H9 (cell line): ENCODE results near the gene SUPT3H. TPM values are rescaled to one million over a fixed set of nuclear protein-coding genes. Genes with fewer than 3 reads are reported as not detected.

ENCODE experiments used
- DNase-seq: peaks from one replicate; pipeline ENCODE4 v3.0.0-alpha.2; 2017
- H2AFZ ChIP-seq: one replicate; pipeline ENCODE4 v1.6.1; 2013; ENCODE audit warnings: mild to moderate bottlenecking, low read length, control low read depth, moderate library complexity
- H2AK5ac ChIP-seq: 2 replicates; pipeline ENCODE4 v1.6.1; 2013; ENCODE audit warnings: low read length, control low read depth, mixed read lengths; ENCODE audit not compliant: insufficient read length
- H2BK120ac ChIP-seq: one replicate; pipeline ENCODE4 v1.6.1; 2013; ENCODE audit warnings: low read depth, mild to moderate bottlenecking, low read length, control low read depth, inconsistent platforms; ENCODE audit not compliant: poor library complexity, severe bottlenecking
- H2BK12ac ChIP-seq: 2 replicates; pipeline ENCODE4 v1.6.1; 2013; ENCODE audit warnings: low read length, control low read depth, mixed read lengths, low read depth; ENCODE audit not compliant: insufficient read length
- H2BK15ac ChIP-seq: 2 replicates; pipeline ENCODE4 v1.6.1; 2013; ENCODE audit warnings: low read depth, low read length, control low read depth
- H2BK20ac ChIP-seq: one replicate; pipeline ENCODE4 v1.6.1; 2013; ENCODE audit warnings: low read depth, mild to moderate bottlenecking, low read length, control low read depth, inconsistent platforms; ENCODE audit not compliant: poor library complexity, severe bottlenecking
- H2BK5ac ChIP-seq: 2 replicates; pipeline ENCODE4 v1.6.1; 2013; ENCODE audit warnings: low read length, control low read depth, mixed read lengths; ENCODE audit not compliant: insufficient read length
- H3K14ac ChIP-seq: 2 replicates; pipeline ENCODE4 v1.6.1; 2013; ENCODE audit warnings: low read length, control low read depth; ENCODE audit not compliant: insufficient read depth
- H3K18ac ChIP-seq: 2 replicates; pipeline ENCODE4 v1.6.1; 2013; ENCODE audit warnings: low read depth, mild to moderate bottlenecking, mixed read lengths, low read length, control low read depth; ENCODE audit not compliant: insufficient read length
- H3K23ac ChIP-seq: 2 replicates; pipeline ENCODE4 v1.6.1; 2013; ENCODE audit warnings: low read length, control low read depth, mixed read lengths, low read depth; ENCODE audit not compliant: insufficient read length
- H3K23me2 ChIP-seq: 2 replicates; pipeline ENCODE4 v1.6.1; 2013; ENCODE audit warnings: low read depth, mild to moderate bottlenecking, mixed read lengths, low read length, control low read depth; ENCODE audit not compliant: insufficient read length, poor library complexity, severe bottlenecking
- H3K27ac ChIP-seq: 2 replicates; pipeline ENCODE4 v1.5.1; 2013; ENCODE audit warnings: low read length, control low read depth, mixed read lengths, low read depth; ENCODE audit not compliant: insufficient read length
- H3K27me3 ChIP-seq: 2 replicates; pipeline ENCODE4 v1.6.1; 2013; ENCODE audit warnings: low read length, control low read depth, inconsistent platforms; ENCODE audit not compliant: insufficient read depth
- H3K4ac ChIP-seq: 2 replicates; pipeline ENCODE4 v1.6.1; 2013; ENCODE audit warnings: low read depth, mild to moderate bottlenecking, control low read depth, inconsistent platforms, low read length, moderate library complexity
- H3K4me1 ChIP-seq: 2 replicates; pipeline ENCODE4 v1.6.1; 2013; ENCODE audit warnings: low read length, control low read depth, inconsistent platforms; ENCODE audit not compliant: insufficient read depth
- H3K4me2 ChIP-seq: 2 replicates; pipeline ENCODE4 v1.6.1; 2013; ENCODE audit warnings: low read length, control low read depth, mixed read lengths; ENCODE audit not compliant: insufficient read length, insufficient read depth
- H3K56ac ChIP-seq: 2 replicates; pipeline ENCODE4 v1.6.1; 2013; ENCODE audit warnings: low read depth, mild to moderate bottlenecking, mixed read lengths, low read length, control low read depth; ENCODE audit not compliant: insufficient read length
- H3K79me1 ChIP-seq: 2 replicates; pipeline ENCODE4 v1.6.1; 2013; ENCODE audit warnings: low read depth, mild to moderate bottlenecking, moderate library complexity, low read length, control low read depth, inconsistent platforms; ENCODE audit not compliant: insufficient read depth, poor library complexity, severe bottlenecking
- H3K79me2 ChIP-seq: 2 replicates; pipeline ENCODE4 v1.6.1; 2013; ENCODE audit warnings: low read length, control low read depth, inconsistent platforms; ENCODE audit not compliant: insufficient read depth
- H3K9ac ChIP-seq: 2 replicates; pipeline ENCODE4 v1.6.1; 2013; ENCODE audit warnings: low read length, control low read depth, mixed read lengths; ENCODE audit not compliant: insufficient read length; ENCODE audit errors: extremely low read depth
- H3K9me3 ChIP-seq: one replicate; pipeline ENCODE4 v1.6.1; 2013; ENCODE audit warnings: low read depth, low read length, inconsistent platforms; ENCODE audit not compliant: control insufficient read depth
- H3T11ph ChIP-seq: one replicate; pipeline ENCODE4 v1.6.1; 2013; ENCODE audit warnings: mild to moderate bottlenecking, low read length, control low read depth, inconsistent platforms
- H4K20me1 ChIP-seq: one replicate; pipeline ENCODE4 v1.6.1; 2013; ENCODE audit not compliant: control insufficient read depth, insufficient read length, insufficient read depth
- H4K5ac ChIP-seq: 2 replicates; pipeline ENCODE4 v1.6.1; 2013; ENCODE audit warnings: low read depth, mild to moderate bottlenecking, mixed read lengths, low read length, control low read depth; ENCODE audit not compliant: insufficient read length
- H4K8ac ChIP-seq: replicated peaks from 2 replicates; pipeline ENCODE4 v1.6.1; 2013; ENCODE audit warnings: low read length, control low read depth, mixed read lengths, low read depth; ENCODE audit not compliant: insufficient read length
- H4K91ac ChIP-seq: 2 replicates; pipeline ENCODE4 v1.6.1; 2013; ENCODE audit warnings: low read depth, mild to moderate bottlenecking, moderate library complexity, mixed read lengths, low read length, control low read depth; ENCODE audit not compliant: insufficient read length
- H3K27ac Mint-ChIP-seq, 3 experiments: 2 replicates in 2 of 3; 3 replicates in 1 of 3; pipeline ENCODE4 v1.8.0; 2020 to 2021; ENCODE audit warnings: mixed read lengths in 3 of 3, mild to moderate bottlenecking in 1 of 3, moderate library complexity in 1 of 3
- H3K27me3 Mint-ChIP-seq: 2 replicates; pipeline ENCODE4 v1.8.0; 2021; ENCODE audit warnings: low read depth, mild to moderate bottlenecking, moderate library complexity, mixed read lengths
- H3K36me3 Mint-ChIP-seq, 3 experiments: 2 replicates in 2 of 3; 3 replicates in 1 of 3; pipeline ENCODE4 v1.8.0; 2020 to 2021; ENCODE audit warnings: low read depth in 3 of 3, mixed read lengths in 3 of 3; ENCODE audit not compliant: insufficient read depth in 1 of 3
- H3K4me1 Mint-ChIP-seq, 2 experiments: 2 replicates each; pipeline ENCODE4 v1.8.0; 2020; ENCODE audit warnings: mixed read lengths in 2 of 2
- H3K4me3 Mint-ChIP-seq, 2 experiments: 2 replicates in 1 of 2; 3 replicates in 1 of 2; pipeline ENCODE4 v1.8.0; 2020 to 2021; ENCODE audit warnings: mild to moderate bottlenecking in 2 of 2, mixed read lengths in 2 of 2, moderate library complexity in 1 of 2
- H3K9me3 Mint-ChIP-seq, 2 experiments: 2 replicates in 1 of 2; 3 replicates in 1 of 2; pipeline ENCODE4 v1.8.0; 2020; ENCODE audit warnings: mild to moderate bottlenecking in 2 of 2, mixed read lengths in 2 of 2, moderate library complexity in 1 of 2
- CTCF ChIP-seq: fragments of 200-600 bp; sonication (generic); conservative IDR thresholded peaks from 3 replicates; pipeline ENCODE4 v1.8.0; 2021; ENCODE audit warnings: antibody characterized with exemption, mild to moderate bottlenecking
- WGBS: extraction: QIAGEN DNeasy Blood & Tissue Kit; methylation state at CpG from one replicate; pipeline ENCODE4 v1.1.7; 2013; ENCODE audit warnings: missing lambda C conversion rate, low lambda C conversion rate, mixed read lengths; ENCODE audit not compliant: insufficient read length; ENCODE audit errors: extremely low coverage; 5-methylcytosine and 5-hydroxymethylcytosine counted together
- total RNA-seq: library from RNA; stranded (reverse); gene quantifications from 2 replicates; pipeline ENCODE4 v1.2.1, GENCODE V29; 2021

Gene SUPT3H
- total RNA-seq, 1 experiment from 2014 or later: 22.5 TPM

- Histone ChIP-seq H3K27me3 (no peaks in the 10 kb centered on the region), H4K91ac (no peak overlapping the region), H3K18ac (no peak overlapping the region), H3K79me1 (no peaks in the 10 kb centered on the region), H3T11ph (no peak overlapping the region), H2BK20ac (no peak overlapping the region), H3K14ac (no peak overlapping the region), H3K27ac (no peak overlapping the region), H4K8ac (no peak overlapping the region), H3K4ac (no peak overlapping the region), H2BK5ac (no peak overlapping the region), H3K23me2 (no peaks in the 10 kb centered on the region), H4K20me1 (no peaks in the 10 kb centered on the region), H3K4me2 (no peak overlapping the region), H3K4me1 (no peaks in the 10 kb centered on the region), H4K5ac (no peak overlapping the region), H2BK120ac (no peak overlapping the region), H3K79me2 (no peaks in the 10 kb centered on the region), H3K23ac (no peak overlapping the region), H3K9ac (no peak overlapping the region), H2AK5ac (no peak overlapping the region), H2BK12ac (no peak overlapping the region), H2BK15ac (no peak overlapping the region), H3K56ac (no peak overlapping the region), H3K9me3 (peaks cover 13% of the 10 kb centered on the region), H2AFZ (no peak overlapping the region)
- no peak for DNase-seq
- WGBS: no CpG with 5 or more reads among the region's 2 CpGs
- peaks cover 8 to 18% of the 10 kb centered on the region in 2 experiments for H3K9me3 Mint-ChIP-seq
- H3K27ac Mint-ChIP-seq: no peak overlapping the region
- H3K4me3 Mint-ChIP-seq: no peak overlapping the region
- no peak for TF ChIP-seq CTCF
- H3K4me1 Mint-ChIP-seq: no peaks in the 10 kb centered on the region
- H3K27me3 Mint-ChIP-seq: no peaks in the 10 kb centered on the region; the same call in 1 of the 2 replicates
- H3K36me3 Mint-ChIP-seq: peaks cover 9 to 22% (median 13%) of the 10 kb centered on the region in 3 experiments
Observed at GRCh38 chr6:44868335-44868668, 509.4 kb downstream of the SUPT3H start.
